ENCODE data around the gene RAI1.

RAI1 gene

GRCh38 chr17:17784657-17785267 is 103.5 kb downstream of the RAI1 start:
- peak; percentile 29 for DNase-seq (ENCODE audit: low spot score)

- DNase-seq (ENCODE audit: low spot score) = no peak
Measured at GRCh38 chr17:17785407-17785806, 104.1 kb downstream of the RAI1 start.

GRCh38 chr17:17786998-17787397 is 105.7 kb downstream of the RAI1 start:
- no peak for DNase-seq (ENCODE audit: low spot score)

- no peak for DNase-seq (ENCODE audit: low spot score)
Measured at GRCh38 chr17:17787568-17787967, 106.3 kb downstream of the RAI1 start.

- no peak for DNase-seq (ENCODE audit: low spot score)
Measured at GRCh38 chr17:17788967-17789366, 107.7 kb downstream of the RAI1 start.

- no peak for DNase-seq (ENCODE audit: low spot score)
Measured at GRCh38 chr17:17789410-17789809, 108.2 kb downstream of the RAI1 start.

- DNase-seq (ENCODE audit: low spot score) = no peak
Measured at GRCh38 chr17:17789828-17790636, 108.8 kb downstream of the RAI1 start.

GRCh38 chr17:17790637-17791464 is 109.6 kb downstream of the RAI1 start:
- no peak for DNase-seq (ENCODE audit: low spot score)

GRCh38 chr17:17792037-17792550 is 110.8 kb downstream of the RAI1 start:
- DNase-seq (ENCODE audit: low spot score) = no peak

GRCh38 chr17:17792551-17793377 is 111.5 kb downstream of the RAI1 start:
- peak; percentile 70 for DNase-seq (ENCODE audit: low spot score)

GRCh38 chr17:17793378-17794214 is 112.3 kb downstream of the RAI1 start:
- no peak for DNase-seq (ENCODE audit: low spot score)

GRCh38 chr17:17794382-17794781 is 113.1 kb downstream of the RAI1 start:
- DNase-seq (ENCODE audit: low spot score) = no peak

- DNase-seq (ENCODE audit: low spot score) = no peak
Measured at GRCh38 chr17:17795296-17795695, 114.0 kb downstream of the RAI1 start.

- no peak for DNase-seq (ENCODE audit: low spot score)
Measured at GRCh38 chr17:17795946-17796786, 114.9 kb downstream of the RAI1 start.

GRCh38 chr17:17796787-17797061 is 115.5 kb downstream of the RAI1 start:
- DNase-seq (ENCODE audit: low spot score) = no peak

GRCh38 chr17:17797119-17797809 is 116.0 kb downstream of the RAI1 start:
- no peak for DNase-seq (ENCODE audit: low spot score)

- DNase-seq (ENCODE audit: low spot score) = no peak
Measured at GRCh38 chr17:17798010-17798556, 116.8 kb downstream of the RAI1 start.

GRCh38 chr17:17798573-17799255 is 117.5 kb downstream of the RAI1 start:
- no peak for DNase-seq (ENCODE audit: low spot score)

Measured in kidney tubule cell (primary cell).